Measurements from ENCODE around the gene DDX50.

DNA sequence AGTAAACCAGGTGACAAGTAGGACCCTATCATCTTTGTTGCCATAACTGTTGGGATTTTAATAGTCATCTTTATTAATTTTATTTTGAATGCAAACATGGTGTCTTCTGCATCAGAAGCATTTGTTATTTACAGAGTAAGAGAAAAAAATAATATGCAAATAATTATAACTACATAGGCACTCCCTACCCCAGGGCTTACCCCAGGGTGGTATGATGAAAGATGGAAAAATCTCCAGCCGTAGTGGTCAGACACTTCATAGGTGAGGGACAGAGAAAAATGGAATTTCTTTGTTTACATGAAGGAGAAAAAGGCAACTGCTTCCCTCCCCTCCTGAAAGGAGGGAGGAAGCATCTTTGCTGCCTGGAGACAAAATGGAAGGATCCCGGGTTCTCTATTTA, 44.1 kb upstream of the DDX50 start:
- TF ChIP-seq EP300 (IDR thresholded peaks at IDR 0.05) (no peak), POLR2AphosphoS5 (IDR thresholded peaks at IDR 0.05) (no peak), POLR2A (IDR thresholded peaks at IDR 0.05) (no peak)
- TF ChIP-seq, protein P1, sequence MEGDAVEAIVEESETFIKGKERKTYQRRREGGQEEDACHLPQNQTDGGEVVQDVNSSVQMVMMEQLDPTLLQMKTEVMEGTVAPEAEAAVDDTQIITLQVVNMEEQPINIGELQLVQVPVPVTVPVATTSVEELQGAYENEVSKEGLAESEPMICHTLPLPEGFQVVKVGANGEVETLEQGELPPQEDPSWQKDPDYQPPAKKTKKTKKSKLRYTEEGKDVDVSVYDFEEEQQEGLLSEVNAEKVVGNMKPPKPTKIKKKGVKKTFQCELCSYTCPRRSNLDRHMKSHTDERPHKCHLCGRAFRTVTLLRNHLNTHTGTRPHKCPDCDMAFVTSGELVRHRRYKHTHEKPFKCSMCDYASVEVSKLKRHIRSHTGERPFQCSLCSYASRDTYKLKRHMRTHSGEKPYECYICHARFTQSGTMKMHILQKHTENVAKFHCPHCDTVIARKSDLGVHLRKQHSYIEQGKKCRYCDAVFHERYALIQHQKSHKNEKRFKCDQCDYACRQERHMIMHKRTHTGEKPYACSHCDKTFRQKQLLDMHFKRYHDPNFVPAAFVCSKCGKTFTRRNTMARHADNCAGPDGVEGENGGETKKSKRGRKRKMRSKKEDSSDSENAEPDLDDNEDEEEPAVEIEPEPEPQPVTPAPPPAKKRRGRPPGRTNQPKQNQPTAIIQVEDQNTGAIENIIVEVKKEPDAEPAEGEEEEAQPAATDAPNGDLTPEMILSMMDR (IDR thresholded peaks at IDR 0.05): no peak
